K562 (cell line): Measurements from ENCODE around the gene CDAN1.

Experiments used
- CTCF ChIP-seq, 3 experiments: IDR thresholded peaks in 2 of 3; conservative IDR thresholded peaks in 1 of 3; 2 replicates each; pipeline ENCODE4 v1.5.1; 2011 to 2012; ENCODE audit warnings: low read length in 3 of 3, mild to moderate bottlenecking in 3 of 3, control low read depth in 2 of 3, improper control_type of control experiment in 1 of 3, inconsistent platforms in 1 of 3, low read depth in 1 of 3, mixed read lengths in 1 of 3, moderate library complexity in 1 of 3; ENCODE audit not compliant: insufficient read depth in 2 of 3
- MEF2A ChIP-seq: IDR thresholded peaks from 2 replicates; pipeline ENCODE4 v1.6.1; 2011; ENCODE audit warnings: low read depth, mild to moderate bottlenecking, low read length, moderate library complexity; ENCODE audit not compliant: control insufficient read depth
- TF ChIP-seq, protein P1 (sequence below): sonication (generic); formaldehyde crosslinking; IDR thresholded peaks from 2 replicates; pipeline ENCODE4 v1.8.0; 2022; ENCODE audit warnings: missing genetic modification reagents, mild to moderate bottlenecking, borderline replicate concordance
- TF ChIP-seq, protein P2 (sequence below): fragments of 250-450 bp; sonication (Bioruptor Pico); IDR thresholded peaks from 2 replicates; pipeline ENCODE4 v1.5.1; 2021; ENCODE audit warnings: mild to moderate bottlenecking

- TF ChIP-seq CTCF (IDR thresholded peaks at IDR 0.05 in 2 of 3, conservative IDR thresholded peaks at IDR 0.05 in 1 of 3; ENCODE audit: insufficient read depth in 2 of 3, low read depth in 1 of 3, low read length in 3 of 3) (no peak), MEF2A (no peak)
- TF ChIP-seq, protein P1, sequence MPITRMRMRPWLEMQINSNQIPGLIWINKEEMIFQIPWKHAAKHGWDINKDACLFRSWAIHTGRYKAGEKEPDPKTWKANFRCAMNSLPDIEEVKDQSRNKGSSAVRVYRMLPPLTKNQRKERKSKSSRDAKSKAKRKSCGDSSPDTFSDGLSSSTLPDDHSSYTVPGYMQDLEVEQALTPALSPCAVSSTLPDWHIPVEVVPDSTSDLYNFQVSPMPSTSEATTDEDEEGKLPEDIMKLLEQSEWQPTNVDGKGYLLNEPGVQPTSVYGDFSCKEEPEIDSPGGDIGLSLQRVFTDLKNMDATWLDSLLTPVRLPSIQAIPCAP (CRISPR knock-in tag), result no peak
- TF ChIP-seq, protein P2, sequence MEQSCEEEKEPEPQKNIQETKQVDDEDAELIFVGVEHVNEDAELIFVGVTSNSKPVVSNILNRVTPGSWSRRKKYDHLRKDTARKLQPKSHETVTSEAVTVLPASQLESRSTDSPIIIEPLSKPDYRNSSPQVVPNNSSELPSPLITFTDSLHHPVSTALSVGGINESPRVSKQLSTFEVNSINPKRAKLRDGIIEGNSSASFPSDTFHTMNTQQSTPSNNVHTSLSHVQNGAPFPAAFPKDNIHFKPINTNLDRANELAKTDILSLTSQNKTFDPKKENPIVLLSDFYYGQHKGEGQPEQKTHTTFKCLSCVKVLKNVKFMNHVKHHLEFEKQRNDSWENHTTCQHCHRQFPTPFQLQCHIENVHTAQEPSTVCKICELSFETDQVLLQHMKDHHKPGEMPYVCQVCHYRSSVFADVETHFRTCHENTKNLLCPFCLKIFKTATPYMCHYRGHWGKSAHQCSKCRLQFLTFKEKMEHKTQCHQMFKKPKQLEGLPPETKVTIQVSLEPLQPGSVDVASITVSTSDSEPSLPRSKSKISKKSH, result no peak
These were observed 20.8 kb downstream of the CDAN1 start for GRCh38 chr15:42716125-42716524.
